Measurements from ENCODE around the gene CD59. TPM values are rescaled to one million over a fixed set of nuclear protein-coding genes. Genes with fewer than 3 reads are reported as not detected.

CD59 gene
- total and polyA plus RNA-seq, 2 donors (not counting 3 experiments of a cell fraction or from before 2014, with no cell fraction given) = 992 to 1,084 TPM

DNA sequence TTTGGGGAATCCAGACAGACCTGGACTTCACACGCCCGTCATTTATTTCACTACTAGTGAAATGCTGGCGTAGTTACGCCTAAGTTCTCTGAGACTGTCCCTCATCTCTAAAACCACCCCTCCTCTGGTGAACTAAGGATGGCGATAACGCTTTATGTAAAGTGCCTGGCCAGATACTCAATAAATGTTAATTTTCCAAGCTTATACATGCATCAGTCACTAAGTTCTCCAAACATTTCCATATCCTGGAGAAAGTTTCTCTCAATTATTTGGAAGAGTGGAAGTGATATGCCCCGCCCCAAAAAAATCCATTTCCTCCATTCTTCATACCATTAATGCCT, 39.2 kb upstream of the CD59 start:
- H3K27me3 ChIP-seq (ENCODE audit: control insufficient read depth in 2 of 2, insufficient read depth in 2 of 2, low read length in 2 of 2) = peaks cover 25 to 35% of the 10 kb centered on the region in 2 experiments
- no TSS peak for BruUV-seq (replicated peaks)
- DNase-seq (ENCODE audit: low read depth, low spot score) (no peak), FAIRE-seq (peak; percentile 59)
- H3K36me3 ChIP-seq (ENCODE audit: control insufficient read depth in 2 of 2, extremely low read depth in 1 of 2, insufficient read depth in 2 of 2, low read length in 2 of 2) = no peaks in the 10 kb centered on the region
- no peak overlapping the region for H3K4me2 ChIP-seq (ENCODE audit: insufficient read depth, low read length)
- peaks cover 12% of the 10 kb centered on the region for H3K4me1 ChIP-seq (ENCODE audit: control insufficient read depth, extremely low read depth, insufficient read depth, low read length)
- no peak overlapping the region for H2AFZ ChIP-seq (ENCODE audit: low read depth, low read length)
- intact Hi-C loops (cut with micrococcal nuclease) (no loop called here), dilution Hi-C loops (cut with MboI; ENCODE audit: extremely low pct_ligation_motif_present, low sequenced_read_pairs) (no loop called here)
- POLR2A ChIA-PET = no interaction called here
- no peak overlapping the region for H3K27ac ChIP-seq (ENCODE audit: insufficient read depth, low read depth, low read length)
- no peaks in the 10 kb centered on the region for H4K20me1 ChIP-seq (replicated peaks; ENCODE audit: control insufficient read depth, extremely low read depth, insufficient read depth, low read length)
- TF ChIP-seq FOS (IDR thresholded peaks at IDR 0.05; ENCODE audit: borderline replicate concordance, insufficient read depth, low read length) (no peak), GATA2 (IDR thresholded peaks at IDR 0.05; ENCODE audit: insufficient read depth, insufficient read length, low read depth, low read length) (no peak), POLR2A (IDR thresholded peaks at IDR 0.05; ENCODE audit: low read depth, low read length) (no peak), JUN (IDR thresholded peaks at IDR 0.05; ENCODE audit: borderline replicate concordance, insufficient read depth, insufficient read length, low read depth) (no peak), MYC (IDR thresholded peaks at IDR 0.05; ENCODE audit: low read depth, low read length) (no peak), EZH2 (IDR thresholded peaks at IDR 0.05; ENCODE audit: borderline replicate concordance, low read depth, low read length, severe bottlenecking) (no peak)
- TF ChIP-seq, protein P1, sequence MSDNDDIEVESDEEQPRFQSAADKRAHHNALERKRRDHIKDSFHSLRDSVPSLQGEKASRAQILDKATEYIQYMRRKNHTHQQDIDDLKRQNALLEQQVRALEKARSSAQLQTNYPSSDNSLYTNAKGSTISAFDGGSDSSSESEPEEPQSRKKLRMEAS (IDR thresholded peaks at IDR 0.05; ENCODE audit: insufficient read depth, insufficient read length) = no peak
- TF ChIP-seq, protein P2, sequence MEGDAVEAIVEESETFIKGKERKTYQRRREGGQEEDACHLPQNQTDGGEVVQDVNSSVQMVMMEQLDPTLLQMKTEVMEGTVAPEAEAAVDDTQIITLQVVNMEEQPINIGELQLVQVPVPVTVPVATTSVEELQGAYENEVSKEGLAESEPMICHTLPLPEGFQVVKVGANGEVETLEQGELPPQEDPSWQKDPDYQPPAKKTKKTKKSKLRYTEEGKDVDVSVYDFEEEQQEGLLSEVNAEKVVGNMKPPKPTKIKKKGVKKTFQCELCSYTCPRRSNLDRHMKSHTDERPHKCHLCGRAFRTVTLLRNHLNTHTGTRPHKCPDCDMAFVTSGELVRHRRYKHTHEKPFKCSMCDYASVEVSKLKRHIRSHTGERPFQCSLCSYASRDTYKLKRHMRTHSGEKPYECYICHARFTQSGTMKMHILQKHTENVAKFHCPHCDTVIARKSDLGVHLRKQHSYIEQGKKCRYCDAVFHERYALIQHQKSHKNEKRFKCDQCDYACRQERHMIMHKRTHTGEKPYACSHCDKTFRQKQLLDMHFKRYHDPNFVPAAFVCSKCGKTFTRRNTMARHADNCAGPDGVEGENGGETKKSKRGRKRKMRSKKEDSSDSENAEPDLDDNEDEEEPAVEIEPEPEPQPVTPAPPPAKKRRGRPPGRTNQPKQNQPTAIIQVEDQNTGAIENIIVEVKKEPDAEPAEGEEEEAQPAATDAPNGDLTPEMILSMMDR (IDR thresholded peaks at IDR 0.05; ENCODE audit: extremely low read depth in 1 of 2, insufficient read depth in 1 of 2, low read depth in 1 of 2, low read length in 2 of 2) = no peak
- CTCF ChIA-PET = interaction anchor here (0.8 to 1.5 kb wide), 4 partner anchors 9 to 300 kb away, joined by 3 to 11 read pairs (median 4); no protein-coding TSS in a partner anchor
- peaks cover 14% of the 10 kb centered on the region for H3K79me2 ChIP-seq (ENCODE audit: control insufficient read depth, insufficient read depth, low read length)
- H3K9ac ChIP-seq (replicated peaks; ENCODE audit: extremely low read depth, insufficient read depth, low read length) = no peak overlapping the region
- no peaks in the 10 kb centered on the region for H3K9me1 ChIP-seq (replicated peaks; ENCODE audit: control insufficient read depth, extremely low read depth, insufficient read depth, low read length)
- no peaks in the 10 kb centered on the region for H3K9me3 ChIP-seq (replicated peaks; ENCODE audit: control insufficient read depth, insufficient read depth, low read length)
- H3K4me3 ChIP-seq (replicated peaks in 1 of 3; ENCODE audit: insufficient read depth in 1 of 3, low read depth in 1 of 3, low read length in 3 of 3) = no peak overlapping the region

Measured in endothelial cell of umbilical vein (primary cell).